ENCODE data around the gene CT47C1.

DNA sequence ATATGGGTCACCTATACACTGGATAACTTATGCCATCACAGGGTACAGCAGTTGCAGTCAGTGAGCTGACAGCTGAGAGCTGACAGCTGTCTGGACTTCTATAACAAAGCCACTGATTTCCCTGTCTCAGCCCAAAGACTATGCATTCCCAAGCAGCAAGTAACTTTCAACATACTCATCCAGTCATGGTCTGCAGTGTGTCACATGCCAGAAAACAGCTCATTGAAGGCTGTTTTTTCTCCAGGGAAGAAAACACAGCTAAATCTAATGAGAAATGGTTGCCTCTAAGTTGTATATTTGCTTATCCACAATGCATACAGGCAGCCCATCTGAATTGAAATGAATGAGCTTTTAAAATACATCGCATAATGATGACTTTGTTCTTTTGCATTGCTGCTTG lies 48.5 kb downstream of the CT47C1 start:
- TF ChIP-seq, protein P1, sequence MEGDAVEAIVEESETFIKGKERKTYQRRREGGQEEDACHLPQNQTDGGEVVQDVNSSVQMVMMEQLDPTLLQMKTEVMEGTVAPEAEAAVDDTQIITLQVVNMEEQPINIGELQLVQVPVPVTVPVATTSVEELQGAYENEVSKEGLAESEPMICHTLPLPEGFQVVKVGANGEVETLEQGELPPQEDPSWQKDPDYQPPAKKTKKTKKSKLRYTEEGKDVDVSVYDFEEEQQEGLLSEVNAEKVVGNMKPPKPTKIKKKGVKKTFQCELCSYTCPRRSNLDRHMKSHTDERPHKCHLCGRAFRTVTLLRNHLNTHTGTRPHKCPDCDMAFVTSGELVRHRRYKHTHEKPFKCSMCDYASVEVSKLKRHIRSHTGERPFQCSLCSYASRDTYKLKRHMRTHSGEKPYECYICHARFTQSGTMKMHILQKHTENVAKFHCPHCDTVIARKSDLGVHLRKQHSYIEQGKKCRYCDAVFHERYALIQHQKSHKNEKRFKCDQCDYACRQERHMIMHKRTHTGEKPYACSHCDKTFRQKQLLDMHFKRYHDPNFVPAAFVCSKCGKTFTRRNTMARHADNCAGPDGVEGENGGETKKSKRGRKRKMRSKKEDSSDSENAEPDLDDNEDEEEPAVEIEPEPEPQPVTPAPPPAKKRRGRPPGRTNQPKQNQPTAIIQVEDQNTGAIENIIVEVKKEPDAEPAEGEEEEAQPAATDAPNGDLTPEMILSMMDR (IDR thresholded peaks at IDR 0.05; ENCODE audit: low read length), result no peak
- TF ChIP-seq EZH2 (IDR thresholded peaks at IDR 0.05; ENCODE audit: borderline replicate concordance, low read length), result no peak
